Ishikawa (cell line): ENCODE measurements around the gene KTN1.

Experiments used
- CEBPB ChIP-seq: IDR thresholded peaks from 2 replicates; pipeline ENCODE4 v1.6.1; 2012
- CREB1 ChIP-seq: IDR thresholded peaks from 2 replicates; pipeline ENCODE4 v1.6.1; 2012; ENCODE audit warnings: low read depth
- EGR1 ChIP-seq: IDR thresholded peaks from 2 replicates; pipeline ENCODE4 v1.6.1; 2012
- EP300 ChIP-seq: IDR thresholded peaks from 2 replicates; pipeline ENCODE4 v1.6.1; 2012; ENCODE audit warnings: borderline replicate concordance
- FOXM1 ChIP-seq: IDR thresholded peaks from 2 replicates; pipeline ENCODE4 v1.6.1; 2012; ENCODE audit warnings: low read depth, borderline replicate concordance
- MAX ChIP-seq: IDR thresholded peaks from 2 replicates; pipeline ENCODE4 v1.6.1; 2012
- NFIC ChIP-seq: IDR thresholded peaks from 2 replicates; pipeline ENCODE4 v1.6.1; 2012
- RAD21 ChIP-seq: IDR thresholded peaks from 2 replicates; pipeline ENCODE4 v1.6.1; 2012; ENCODE audit warnings: low read depth
- REST ChIP-seq: IDR thresholded peaks from 2 replicates; pipeline ENCODE4 v1.6.1; 2012; ENCODE audit warnings: low read depth, mild to moderate bottlenecking
- TAF1 ChIP-seq: IDR thresholded peaks from 2 replicates; pipeline ENCODE4 v1.6.1; 2012; ENCODE audit warnings: low read depth, mild to moderate bottlenecking
- TCF12 ChIP-seq: IDR thresholded peaks from 2 replicates; pipeline ENCODE4 v1.6.1; 2012; ENCODE audit warnings: low read depth
- TEAD4 ChIP-seq: IDR thresholded peaks from 2 replicates; pipeline ENCODE4 v1.6.1; 2012
- USF1 ChIP-seq: IDR thresholded peaks from 2 replicates; pipeline ENCODE4 v1.6.1; 2012
- YY1 ChIP-seq: IDR thresholded peaks from 2 replicates; pipeline ENCODE4 v1.6.1; 2012; ENCODE audit warnings: low read depth
- ZBTB7A ChIP-seq: IDR thresholded peaks from 2 replicates; pipeline ENCODE4 v1.6.1; 2012; ENCODE audit warnings: low read depth

Gene KTN1

GRCh38 chr14:55593698-55594097 lies 13.7 kb downstream of the KTN1 start:
- no peak for TF ChIP-seq NFIC
- no peak for TF ChIP-seq CEBPB
- TF ChIP-seq TAF1 = no peak
- TF ChIP-seq FOXM1 = no peak
- TF ChIP-seq RAD21 = no peak
- TF ChIP-seq USF1 = no peak
- TF ChIP-seq YY1 = no peak
- TF ChIP-seq MAX = no peak
- TF ChIP-seq TEAD4 = no peak
- TF ChIP-seq ZBTB7A = no peak
- TF ChIP-seq REST = no peak
- no peak for TF ChIP-seq EGR1
- no peak for TF ChIP-seq TCF12
- TF ChIP-seq CREB1 = no peak
- TF ChIP-seq EP300 = no peak

GRCh38 chr14:55599250-55599879 lies 19.4 kb downstream of the KTN1 start:
- TF ChIP-seq NFIC = peak; percentile 96
- TF ChIP-seq RAD21 = no peak
- no peak for TF ChIP-seq TAF1
- TF ChIP-seq CEBPB = peak; percentile 90
- no peak for TF ChIP-seq FOXM1
- TF ChIP-seq EGR1 = no peak
- 0 out of 2 replicates have a peak, but pooled peaks have one; percentile 40 for TF ChIP-seq TCF12
- no peak for TF ChIP-seq CREB1
- no peak for TF ChIP-seq YY1
- no peak for TF ChIP-seq ZBTB7A
- no peak; the same call in 1 of the 2 replicates for TF ChIP-seq MAX
- no peak for TF ChIP-seq USF1
- 0 out of 2 replicates have a peak, but pooled peaks have one; percentile 7 for TF ChIP-seq TEAD4
- no peak for TF ChIP-seq REST
- TF ChIP-seq EP300 = no peak

GRCh38 chr14:55600784-55601561 lies 21.0 kb downstream of the KTN1 start:
- TF ChIP-seq YY1 (no peak), FOXM1 (no peak), TAF1 (no peak), USF1 (no peak), EP300 (no peak), NFIC (no peak), CREB1 (no peak), RAD21 (no peak), TEAD4 (no peak), CEBPB (no peak)

- TF ChIP-seq EP300 (no peak), MAX (no peak), FOXM1 (no peak), USF1 (no peak), RAD21 (no peak), YY1 (no peak), CEBPB (no peak), TEAD4 (no peak), NFIC (no peak), ZBTB7A (no peak), CREB1 (no peak), REST (no peak), EGR1 (no peak)
Observed at GRCh38 chr14:55603401-55603953, 23.5 kb downstream of the KTN1 start.
